Choroid plexus epithelial cell (primary cell): ENCODE data around the gene NHSL2.

Source experiments
- DNase-seq: peaks from one replicate; pipeline ENCODE4 v3.0.0-alpha.2; 2010; ENCODE audit warnings: low read depth
- H3K4me3 ChIP-seq: 2 replicates; pipeline ENCODE4 v1.5.1; 2011; ENCODE audit warnings: low read depth, mild to moderate bottlenecking, control low read depth, low read length, moderate library complexity
- TF ChIP-seq, protein P1 (sequence below): conservative IDR thresholded peaks from 2 replicates; pipeline ENCODE4 v1.5.1; 2011; ENCODE audit warnings: low read depth, mild to moderate bottlenecking, control low read depth, inconsistent platforms, low read length, moderate library complexity

NHSL2 gene

GRCh38 chrX:72015383-72015782 lies 104.7 kb downstream of the NHSL2 start:
- TF ChIP-seq, protein P1, sequence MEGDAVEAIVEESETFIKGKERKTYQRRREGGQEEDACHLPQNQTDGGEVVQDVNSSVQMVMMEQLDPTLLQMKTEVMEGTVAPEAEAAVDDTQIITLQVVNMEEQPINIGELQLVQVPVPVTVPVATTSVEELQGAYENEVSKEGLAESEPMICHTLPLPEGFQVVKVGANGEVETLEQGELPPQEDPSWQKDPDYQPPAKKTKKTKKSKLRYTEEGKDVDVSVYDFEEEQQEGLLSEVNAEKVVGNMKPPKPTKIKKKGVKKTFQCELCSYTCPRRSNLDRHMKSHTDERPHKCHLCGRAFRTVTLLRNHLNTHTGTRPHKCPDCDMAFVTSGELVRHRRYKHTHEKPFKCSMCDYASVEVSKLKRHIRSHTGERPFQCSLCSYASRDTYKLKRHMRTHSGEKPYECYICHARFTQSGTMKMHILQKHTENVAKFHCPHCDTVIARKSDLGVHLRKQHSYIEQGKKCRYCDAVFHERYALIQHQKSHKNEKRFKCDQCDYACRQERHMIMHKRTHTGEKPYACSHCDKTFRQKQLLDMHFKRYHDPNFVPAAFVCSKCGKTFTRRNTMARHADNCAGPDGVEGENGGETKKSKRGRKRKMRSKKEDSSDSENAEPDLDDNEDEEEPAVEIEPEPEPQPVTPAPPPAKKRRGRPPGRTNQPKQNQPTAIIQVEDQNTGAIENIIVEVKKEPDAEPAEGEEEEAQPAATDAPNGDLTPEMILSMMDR = no peak
- no peak overlapping the region for H3K4me3 ChIP-seq

GRCh38 chrX:72016881-72017783 lies 106.5 kb downstream of the NHSL2 start:
- DNase-seq = no peak
- TF ChIP-seq, protein P1 = no peak
- no peak overlapping the region for H3K4me3 ChIP-seq

More at GRCh38 chrX:72015383-72015782, 104.7 kb downstream of the NHSL2 start:
- DNase-seq = no peak

GRCh38 chrX:72018277-72019112 lies 107.8 kb downstream of the NHSL2 start:
- TF ChIP-seq, protein P1 = peak; percentile 35
- no peak overlapping the region for H3K4me3 ChIP-seq

DNA sequence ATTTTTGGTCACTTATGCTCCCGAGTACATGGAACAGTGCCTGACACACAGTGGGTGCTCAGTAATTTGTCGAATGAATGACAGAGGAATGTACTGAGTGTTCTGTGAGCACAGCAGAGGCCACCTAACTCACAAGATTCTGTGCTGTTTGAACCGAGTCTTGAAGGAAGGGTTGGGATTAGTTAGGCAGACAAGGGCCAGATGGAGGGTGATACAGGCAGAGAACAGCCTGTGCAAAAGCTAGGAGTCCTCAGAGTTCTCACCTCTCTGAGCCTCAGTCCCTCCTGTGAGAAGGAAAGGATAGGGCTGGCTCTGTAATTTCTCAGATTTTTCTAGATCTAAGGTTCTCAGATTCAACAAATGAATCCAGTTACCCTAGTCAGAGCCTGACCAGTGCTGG lies 108.8 kb downstream of the NHSL2 start:
- no peak for DNase-seq
- no peak overlapping the region for H3K4me3 ChIP-seq
- TF ChIP-seq, protein P1 = no peak

More at GRCh38 chrX:72018277-72019112, 107.8 kb downstream of the NHSL2 start:
- peak; percentile 90 for DNase-seq

GRCh38 chrX:72020204-72020603 lies 109.6 kb downstream of the NHSL2 start:
- H3K4me3 ChIP-seq = no peak overlapping the region
- TF ChIP-seq, protein P1 = no peak
- no peak for DNase-seq

DNA sequence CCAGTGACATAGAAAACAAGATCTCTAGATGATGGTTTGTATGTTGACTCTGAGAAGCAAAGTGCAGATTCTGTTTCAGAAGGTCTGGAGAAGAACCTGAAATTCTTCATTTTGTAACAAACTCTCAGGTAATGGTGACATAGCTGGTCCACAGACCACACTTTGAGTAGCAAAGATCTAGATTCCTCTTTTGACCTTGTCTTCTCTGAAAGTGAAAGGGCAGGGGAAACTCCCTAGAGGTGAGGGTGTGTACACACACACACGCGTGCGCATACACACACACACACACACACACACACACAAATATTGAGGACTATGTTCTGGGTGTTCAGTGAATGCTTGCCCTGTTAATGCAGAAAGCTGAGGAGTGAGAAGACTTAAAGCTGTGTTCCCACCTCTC lies 110.1 kb downstream of the NHSL2 start:
- no peak overlapping the region for H3K4me3 ChIP-seq
- TF ChIP-seq, protein P1 = no peak
- no peak for DNase-seq
